ENCODE measurements around the gene DESI1. TPM values are rescaled to one million over a fixed set of nuclear protein-coding genes. Genes with fewer than 3 reads are reported as not detected.

DESI1 gene
- total RNA-seq, 1 experiment from 2014 or later, result 30.2 TPM

- no peak for TF ChIP-seq CTCF (conservative IDR thresholded peaks at IDR 0.05)
- Histone ChIP-seq H3K79me2 (ENCODE audit: insufficient read depth, low read length) (no peaks in the 10 kb centered on the region), H4K5ac (ENCODE audit: insufficient read length, low read depth, low read length) (no peak overlapping the region), H2BK15ac (ENCODE audit: low read depth, low read length) (no peak overlapping the region), H3K27ac (ENCODE audit: insufficient read length, low read depth, low read length) (no peak overlapping the region), H3K18ac (ENCODE audit: insufficient read length, low read depth, low read length) (no peak overlapping the region), H3K9me3 (ENCODE audit: control insufficient read depth, low read depth, low read length) (no peaks in the 10 kb centered on the region), H3T11ph (ENCODE audit: low read length) (no peak overlapping the region), H2BK20ac (ENCODE audit: low read depth, low read length, poor library complexity, severe bottlenecking) (no peak overlapping the region), H2AK5ac (ENCODE audit: insufficient read length, low read length) (no peak overlapping the region), H3K4ac (ENCODE audit: low read depth, low read length) (no peak overlapping the region), H2BK5ac (ENCODE audit: insufficient read length, low read length) (no peak overlapping the region), H4K91ac (ENCODE audit: insufficient read length, low read depth, low read length) (no peak overlapping the region), H3K27me3 (ENCODE audit: insufficient read depth, low read length) (no peaks in the 10 kb centered on the region), H3K4me2 (ENCODE audit: insufficient read depth, insufficient read length, low read length) (no peak overlapping the region), H3K23me2 (ENCODE audit: insufficient read length, low read depth, low read length, poor library complexity, severe bottlenecking) (no peaks in the 10 kb centered on the region), H2BK120ac (ENCODE audit: low read depth, low read length, poor library complexity, severe bottlenecking) (no peak overlapping the region), H3K9ac (ENCODE audit: extremely low read depth, insufficient read length, low read length) (no peak overlapping the region), H2AFZ (ENCODE audit: low read length) (no peak overlapping the region), H4K8ac (replicated peaks; ENCODE audit: insufficient read length, low read depth, low read length) (no peak overlapping the region), H3K14ac (ENCODE audit: insufficient read depth, low read length) (no peak overlapping the region), H3K23ac (ENCODE audit: insufficient read length, low read depth, low read length) (no peak overlapping the region), H3K56ac (ENCODE audit: insufficient read length, low read depth, low read length) (no peak overlapping the region), H3K4me1 (ENCODE audit: insufficient read depth, low read length) (no peaks in the 10 kb centered on the region), H3K79me1 (ENCODE audit: insufficient read depth, low read depth, low read length, poor library complexity, severe bottlenecking) (no peaks in the 10 kb centered on the region), H4K20me1 (ENCODE audit: control insufficient read depth, insufficient read depth, insufficient read length) (peaks cover 5% of the 10 kb centered on the region), H2BK12ac (ENCODE audit: insufficient read length, low read depth, low read length) (no peak overlapping the region)
- Mint-ChIP-seq H3K4me3 (no peak overlapping the region), H3K9me3 (no peaks in the 10 kb centered on the region), H3K36me3 (ENCODE audit: insufficient read depth in 1 of 3, low read depth in 3 of 3) (peaks cover 20 to 41% (median 38%) of the 10 kb centered on the region in 3 experiments; a peak in 6 of 7 replicates), H3K27me3 (ENCODE audit: low read depth) (no peaks in the 10 kb centered on the region; the same call in 1 of the 2 replicates), H3K27ac (0 out of 7 replicates have a peak overlapping the region, but pooled peaks of 1 of the 3 experiments have one; percentile 26), H3K4me1 (peaks cover 2% of the 10 kb centered on the region in 2 experiments; a peak in 1 of 4 replicates)
- DNase-seq, result no peak
- WGBS (ENCODE audit: extremely low coverage, insufficient read length, low lambda C conversion rate), result no CpG with 5 or more reads among the region's 8 CpGs
These were observed 19.9 kb downstream of the DESI1 start for GRCh38 chr22:41600976-41601375.

Data from H9 (cell line).